ENCODE data around the gene CD101.
"Not testable (repeated sequence)": the region's sequence is repeated elsewhere in the genome, so short reads cannot be mapped to it uniquely, and the experiment has no call there.

Gene CD101
- total RNA-seq = 1.4 to 10.9 reads per million in 2 donors

- DNase-seq = peak in 1 of 5 experiments; percentile 88
These were observed at the start of gene CD101 for GRCh38 chr1:117001254-117001927. CD101 (plus strand) TSS chr1:117001760; CDS start chr1:117001818, 58 bp downstream.

- no peak for DNase-seq
These were observed 48.8 kb upstream of the CD101 start for GRCh38 chr1:116952738-116953275.

GRCh38 chr1:116954440-116954839, 47.1 kb upstream of the CD101 start:
- no peak for DNase-seq

- DNase-seq = no peak
These were observed 45.2 kb upstream of the CD101 start for GRCh38 chr1:116956378-116956777.

- DNase-seq = no peak
These were observed 43.9 kb upstream of the CD101 start for GRCh38 chr1:116957646-116958045.

- no peak for DNase-seq
These were observed 43.5 kb upstream of the CD101 start for GRCh38 chr1:116958110-116958509.

- no peak for DNase-seq
These were observed 42.6 kb upstream of the CD101 start for GRCh38 chr1:116958977-116959376.

GRCh38 chr1:116961606-116962005, 40.0 kb upstream of the CD101 start:
- DNase-seq = no peak

- peak in 1 of 5 experiments; percentile 50 for DNase-seq
These were observed 38.4 kb upstream of the CD101 start for GRCh38 chr1:116962987-116963639.

GRCh38 chr1:116966791-116967190, 34.8 kb upstream of the CD101 start:
- DNase-seq = no peak

GRCh38 chr1:116968724-116969123, 32.8 kb upstream of the CD101 start:
- DNase-seq = no peak

- no peak for DNase-seq
These were observed 30.2 kb upstream of the CD101 start for GRCh38 chr1:116971258-116971860.

GRCh38 chr1:116971965-116972673, 29.4 kb upstream of the CD101 start:
- no peak for DNase-seq

GRCh38 chr1:116972674-116973030, 28.9 kb upstream of the CD101 start:
- DNase-seq = no peak

GRCh38 chr1:116980309-116980708, 21.3 kb upstream of the CD101 start:
- not testable (repeated sequence) for DNase-seq

GRCh38 chr1:116981521-116982037, 20.0 kb upstream of the CD101 start:
- no peak for DNase-seq

GRCh38 chr1:116982319-116983004, 19.1 kb upstream of the CD101 start:
- peak in 1 of 5 experiments; percentile 10 for DNase-seq

GRCh38 chr1:116983112-116983511, 18.4 kb upstream of the CD101 start:
- DNase-seq = no peak

GRCh38 chr1:116983678-116984077, 17.9 kb upstream of the CD101 start:
- DNase-seq = no peak

- DNase-seq = no peak
These were observed 17.0 kb upstream of the CD101 start for GRCh38 chr1:116984406-116985160.

All from T-helper 2 cell (primary cell).